GM21390 (cell line): ENCODE results near the gene COBL.

Experiments
- ATAC-seq: cut with Tn5 transposase; IDR thresholded peaks from one replicate; pipeline ENCODE4 v1.9.1; 2021; ENCODE audit not compliant: unreplicated experiment

Gene COBL

DNA sequence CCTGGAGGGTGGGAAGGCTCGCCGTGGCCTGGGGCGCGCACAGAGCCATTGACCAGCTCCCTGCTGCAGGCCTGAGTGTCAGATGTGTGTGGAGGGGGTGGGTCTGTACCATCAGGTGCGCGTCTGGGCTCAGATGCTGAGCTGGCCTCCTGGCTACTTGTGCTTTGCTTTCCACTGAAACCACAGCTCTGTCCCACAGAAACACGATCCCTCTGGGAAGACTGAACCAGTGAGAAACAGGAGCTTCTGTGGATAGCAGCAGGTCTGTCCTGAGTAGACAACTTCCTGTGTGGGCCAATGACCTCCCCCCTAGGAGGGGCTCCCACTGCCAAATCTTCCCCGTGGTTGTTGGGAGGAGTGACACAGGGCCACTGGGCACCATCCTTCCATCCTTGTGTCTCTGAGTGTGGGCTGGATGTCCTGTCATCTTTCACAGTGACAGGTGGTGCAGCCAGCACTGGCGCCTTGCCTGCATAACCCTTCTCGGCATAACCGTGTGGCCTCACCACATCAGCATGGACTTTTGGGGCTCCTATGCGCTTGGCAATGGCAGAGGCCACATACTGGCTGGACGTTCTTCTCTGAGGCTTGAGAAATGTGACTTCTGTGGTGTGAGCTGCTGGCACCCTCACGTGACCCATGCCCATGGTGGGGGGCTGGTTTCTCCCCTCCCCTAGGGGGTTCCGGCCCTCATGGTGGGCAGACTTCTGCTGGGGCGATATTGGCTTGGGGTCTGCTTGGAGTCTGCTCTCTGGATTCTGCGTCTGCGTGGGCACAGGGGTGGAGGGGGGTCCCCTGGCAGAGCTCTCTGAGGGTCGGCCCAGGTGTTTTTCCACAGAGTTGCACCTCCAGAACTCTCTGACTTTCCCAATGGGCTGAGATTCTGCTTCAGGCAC, 288.4 kb downstream of the COBL start:
- no peak for ATAC-seq

- ATAC-seq: no peak
Measured at GRCh38 chr7:51027106-51027934, 289.3 kb downstream of the COBL start.

GRCh38 chr7:51026341-51026740, 290.3 kb downstream of the COBL start:
- no peak for ATAC-seq

DNA sequence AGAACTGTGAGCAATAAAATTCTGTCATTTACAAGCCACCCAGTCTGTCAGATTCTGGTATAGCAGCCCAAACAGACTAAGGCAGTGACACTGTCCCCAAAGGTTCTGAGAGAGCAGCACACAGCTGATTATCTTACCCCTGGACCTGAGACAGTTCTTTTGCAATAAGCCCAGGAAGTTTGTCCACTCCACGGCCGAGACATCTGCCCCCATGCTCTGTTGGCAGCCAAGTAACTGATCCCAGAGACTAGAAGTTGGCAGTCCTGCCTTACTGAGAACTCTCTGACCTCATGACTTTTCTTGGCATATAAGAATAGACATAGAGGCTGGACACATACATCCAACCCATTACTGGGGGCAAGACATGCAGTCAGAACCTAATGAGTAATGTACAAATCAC, 290.9 kb downstream of the COBL start:
- ATAC-seq: no peak

GRCh38 chr7:51024867-51025266, 291.7 kb downstream of the COBL start:
- ATAC-seq: no peak

DNA sequence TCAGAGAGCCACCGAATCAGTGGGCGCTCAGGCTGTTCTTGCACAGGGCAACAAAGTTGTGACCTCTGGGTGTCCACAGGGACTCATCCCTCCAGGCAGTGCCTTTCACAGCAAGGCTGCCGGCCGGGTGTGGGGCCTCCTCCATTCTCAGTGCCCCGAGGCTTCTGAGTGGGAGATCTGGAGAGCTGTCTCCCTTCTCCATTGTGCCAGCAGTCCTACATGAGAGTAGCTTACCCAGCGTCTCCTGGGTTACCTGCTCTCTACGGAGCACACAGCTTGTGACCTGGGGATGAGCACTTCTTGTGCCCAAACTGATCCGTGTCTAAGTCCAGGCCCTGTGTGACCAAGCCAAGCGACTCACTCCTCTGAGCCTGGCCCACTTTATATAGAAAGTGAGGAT, 293.1 kb downstream of the COBL start:
- ATAC-seq: no peak

DNA sequence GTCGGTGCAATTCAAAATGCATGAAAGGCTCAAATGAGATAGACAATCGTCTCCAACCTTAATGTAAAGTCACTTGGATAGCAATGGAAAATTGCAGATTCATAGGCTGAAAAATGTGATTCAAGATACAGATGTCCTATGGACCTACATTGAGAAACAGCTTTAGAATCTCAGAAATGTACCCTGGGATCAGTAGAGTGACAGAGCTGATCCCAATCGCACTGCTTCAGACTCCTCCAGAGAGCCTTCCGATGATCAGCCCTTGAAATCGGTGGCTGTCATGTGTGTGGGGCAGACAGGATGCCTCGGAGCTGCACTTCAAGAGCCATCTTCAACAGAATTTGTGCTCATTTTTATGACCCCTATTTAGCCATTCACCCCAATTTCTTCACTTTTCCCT, 293.8 kb downstream of the COBL start:
- ATAC-seq: no peak

DNA sequence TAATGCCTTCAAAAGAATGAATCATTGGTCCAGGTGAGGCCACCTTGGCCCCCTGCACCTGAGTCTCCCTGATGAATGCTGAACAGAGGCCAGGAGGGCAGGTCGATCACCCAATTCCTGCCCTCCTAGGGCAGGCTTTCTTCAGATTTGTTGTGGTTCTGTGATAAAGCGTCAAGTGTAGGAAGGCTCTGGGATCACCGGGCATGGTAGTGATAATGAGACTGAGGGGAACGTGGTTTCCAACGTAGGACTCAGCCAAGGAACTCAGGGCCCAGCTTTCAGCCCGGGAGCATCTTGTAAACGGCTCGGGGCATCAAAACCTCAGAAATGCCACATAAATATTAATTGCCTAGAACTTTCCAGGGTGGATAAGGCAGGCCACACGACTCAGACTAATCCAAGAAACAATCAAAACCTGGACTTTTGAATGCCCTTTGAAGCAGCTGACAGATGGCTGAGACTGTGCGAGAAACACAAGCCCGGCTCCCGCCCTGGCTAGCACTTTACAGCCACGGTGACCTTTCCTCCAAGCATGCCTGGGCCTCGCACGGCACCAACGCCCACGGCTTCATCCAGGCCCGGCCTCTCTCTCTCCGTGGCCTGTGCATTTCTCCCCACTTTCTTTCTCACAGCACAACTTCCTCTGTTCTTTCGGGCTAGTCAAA, 294.6 kb downstream of the COBL start:
- no peak for ATAC-seq

DNA sequence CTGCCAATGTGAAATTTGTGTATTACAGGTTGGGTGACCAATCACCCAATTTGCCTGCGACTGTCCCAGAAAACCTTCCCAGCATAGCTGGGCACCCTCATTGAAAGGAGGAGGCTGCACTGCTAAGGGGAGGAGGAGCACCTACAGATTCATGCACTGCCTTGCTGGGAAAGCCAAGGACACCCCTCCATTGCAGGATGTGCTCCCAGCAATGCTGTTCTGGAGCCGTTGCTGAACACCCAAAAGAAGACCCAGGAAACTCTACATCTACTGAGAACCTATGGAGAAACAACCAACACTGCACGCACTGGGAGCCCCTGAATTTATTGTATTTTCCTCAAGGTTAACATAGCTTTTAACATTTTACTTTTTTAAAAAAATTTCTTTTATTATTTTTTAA, 295.7 kb downstream of the COBL start:
- ATAC-seq: no peak

GRCh38 chr7:51019891-51020870, 296.4 kb downstream of the COBL start:
- no peak for ATAC-seq

DNA sequence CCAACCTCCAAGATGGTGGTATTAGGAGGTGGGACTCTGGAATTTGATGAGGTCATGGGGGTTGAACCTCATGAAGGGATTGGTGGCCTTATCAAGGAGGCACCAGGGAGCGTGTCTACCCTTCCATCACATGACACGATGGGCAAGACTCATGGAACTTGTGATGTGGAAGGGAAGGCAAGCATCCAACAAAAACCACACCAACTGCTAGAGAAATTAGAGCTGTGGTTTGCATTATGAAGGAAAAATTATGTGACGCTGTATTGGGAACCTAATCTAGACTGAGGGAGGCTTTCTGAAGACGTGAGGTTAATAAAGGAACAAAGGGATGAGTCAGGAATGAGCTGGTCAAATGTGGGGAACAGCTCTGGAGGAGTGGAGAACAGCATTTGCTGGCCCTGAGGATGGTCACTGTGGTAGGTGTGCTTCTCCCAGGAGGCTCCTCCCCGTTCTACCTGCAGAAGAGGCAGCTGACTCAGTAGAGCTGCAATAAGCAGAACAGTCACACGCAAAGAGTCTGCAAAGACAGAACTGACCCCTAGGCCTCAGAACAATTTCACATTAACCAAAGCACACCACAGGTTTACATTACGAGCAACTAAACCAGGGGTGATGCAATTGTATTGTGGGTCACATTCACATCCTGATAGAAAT, 297.3 kb downstream of the COBL start:
- no peak for ATAC-seq

- no peak for ATAC-seq
Measured at GRCh38 chr7:51017576-51018535, 298.8 kb downstream of the COBL start.

- no peak for ATAC-seq
Measured at GRCh38 chr7:51016546-51016945, 300.1 kb downstream of the COBL start.

DNA sequence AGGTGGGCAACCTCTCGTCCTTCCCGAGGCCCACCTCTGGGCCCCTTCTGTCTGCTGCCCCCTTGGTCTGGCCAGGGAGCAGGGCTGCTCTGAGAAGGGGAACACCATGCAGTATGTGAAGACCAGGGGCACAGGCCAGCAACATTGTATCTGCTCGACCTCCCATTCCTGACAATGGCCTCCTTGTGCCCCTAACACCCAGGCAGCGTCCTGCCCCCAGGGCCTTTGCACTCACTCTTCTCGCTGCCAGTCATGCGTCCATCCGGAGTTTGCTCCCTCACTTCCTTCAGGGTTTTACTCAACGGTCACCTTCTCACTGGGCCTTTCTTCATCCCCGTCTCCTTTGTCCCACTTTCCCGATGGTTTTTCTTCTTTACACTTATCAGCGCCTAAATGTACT, 301.0 kb downstream of the COBL start:
- no peak for ATAC-seq

- no peak for ATAC-seq
Measured at GRCh38 chr7:51014811-51015210, 301.8 kb downstream of the COBL start.

DNA sequence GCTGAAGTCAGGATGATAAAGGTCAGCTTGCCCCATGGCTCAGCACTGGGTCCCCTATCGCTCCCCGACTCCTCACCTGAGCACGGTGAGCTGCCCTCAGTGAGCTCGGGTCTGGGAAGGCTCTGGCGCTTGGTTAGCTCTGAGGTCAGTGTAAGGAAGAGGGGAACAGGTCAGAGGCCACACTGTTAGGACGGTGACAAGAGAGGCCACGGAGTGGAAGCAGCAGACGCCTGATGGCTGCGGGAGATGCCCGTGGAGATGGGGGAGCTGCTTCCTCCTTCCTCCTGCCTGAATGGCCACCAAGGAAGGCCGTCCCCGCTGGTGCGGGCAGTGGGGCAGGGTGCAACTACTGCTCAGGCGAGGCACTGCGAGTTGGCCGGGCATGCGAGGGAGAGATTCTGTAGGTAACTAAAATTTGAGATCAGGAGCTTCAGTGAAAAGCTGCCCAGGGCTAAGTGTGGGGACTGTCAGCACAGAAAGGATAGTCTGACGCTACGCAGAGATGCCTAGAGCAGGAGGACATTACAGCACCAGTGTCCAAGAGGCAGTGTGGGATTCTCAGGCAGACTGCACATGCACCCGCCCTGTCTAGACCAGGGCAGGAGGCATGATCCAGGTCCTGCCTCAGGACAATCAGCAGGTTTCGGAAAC, 302.6 kb downstream of the COBL start:
- ATAC-seq: no peak

DNA sequence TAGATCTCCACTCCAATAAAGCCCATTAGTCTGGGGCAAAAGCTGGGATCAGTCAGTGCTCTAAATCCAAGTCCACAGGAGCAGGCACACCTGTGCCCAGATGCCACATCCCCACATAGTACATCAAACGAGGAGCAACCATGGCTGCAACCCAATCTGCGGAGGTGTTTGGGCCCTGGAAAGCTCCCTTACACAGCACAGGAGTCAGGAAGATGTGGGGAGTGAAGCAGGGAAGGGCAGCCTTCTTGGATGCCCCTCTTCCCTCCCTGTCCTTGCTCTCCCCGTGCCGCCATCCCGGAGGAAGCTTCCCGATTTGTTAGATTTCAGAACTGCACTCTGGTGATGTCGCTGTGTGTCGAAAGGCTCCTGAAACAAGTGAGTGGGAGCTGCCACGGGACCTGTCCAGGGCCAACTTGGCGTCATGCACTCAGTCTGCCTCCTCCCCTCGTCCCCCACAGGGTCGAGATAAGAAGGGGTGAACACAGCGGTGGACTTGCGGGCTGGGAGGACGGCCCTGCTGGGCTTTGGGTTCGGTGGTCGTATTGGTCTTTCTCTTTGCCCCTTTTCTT, 303.3 kb downstream of the COBL start:
- no peak for ATAC-seq
